H1 (cell line): ENCODE measurements around the gene ZNFX1. TPM values are rescaled to one million over a fixed set of nuclear protein-coding genes. Genes with fewer than 3 reads are reported as not detected.

ENCODE experiments used
- CTCF ChIA-PET: fragments of 300-600 bp; sonication (Branson Sonifier 250); formaldehyde crosslinking; loops from one replicate; lab custom pipeline; 2021; ENCODE audit not compliant: partially characterized antibody; lab: Charles Lee
- POLR2A ChIA-PET: fragments of 300-600 bp; sonication (Branson Sonifier 250); formaldehyde crosslinking; loops from one replicate; lab custom pipeline; 2021; ENCODE audit warnings: inconsistent platforms; ENCODE audit not compliant: partially characterized antibody; lab: Charles Lee
- DNase-seq, 2 experiments: peaks; one replicate each; pipeline versions ENCODE4 v3.0.0 to v3.0.0-alpha.2; 2010 to 2022; ENCODE audit warnings: low spot score in 2 of 2, low read depth in 1 of 2, mixed read lengths in 1 of 2
- FAIRE-seq: peaks from 2 replicates; lab custom pipeline; 2011; peaks lifted over from hg19 to GRCh38; lab: Jason Lieb, UNC
- H2AFZ ChIP-seq: 2 replicates; pipeline ENCODE4 v1.8.1; 2012; ENCODE audit warnings: low read length, inconsistent platforms
- H2AK5ac ChIP-seq: 2 replicates; pipeline ENCODE4 v1.6.1; 2013; ENCODE audit warnings: low read depth, low read length
- H2BK120ac ChIP-seq: replicated peaks from 2 replicates; pipeline ENCODE3; 2013; ENCODE audit warnings: low read depth, low read length, inconsistent platforms
- H2BK12ac ChIP-seq: 2 replicates; pipeline ENCODE4 v1.6.1; 2013; ENCODE audit warnings: low read depth, low read length
- H2BK15ac ChIP-seq: 2 replicates; pipeline ENCODE4 v1.6.1; 2013; ENCODE audit warnings: low read length
- H2BK20ac ChIP-seq: 2 replicates; pipeline ENCODE4 v1.6.1; 2013; ENCODE audit warnings: low read length
- H2BK5ac ChIP-seq: 2 replicates; pipeline ENCODE4 v1.6.1; 2013; ENCODE audit warnings: low read depth, low read length
- H3K14ac ChIP-seq: 2 replicates; pipeline ENCODE4 v1.6.1; 2013; ENCODE audit warnings: inconsistent platforms; ENCODE audit not compliant: insufficient read length
- H3K18ac ChIP-seq: 2 replicates; pipeline ENCODE4 v1.6.1; 2013; ENCODE audit warnings: low read length; ENCODE audit errors: extremely low read depth
- H3K23ac ChIP-seq: 2 replicates; pipeline ENCODE4 v1.6.1; 2013; ENCODE audit warnings: inconsistent platforms; ENCODE audit not compliant: insufficient read length
- H3K23me2 ChIP-seq: 2 replicates; pipeline ENCODE4 v1.6.1; 2013; ENCODE audit warnings: low read depth, low read length
- H3K27ac ChIP-seq: 2 replicates; pipeline ENCODE4 v1.6.1; 2011; ENCODE audit warnings: low read depth, low read length, inconsistent platforms
- H3K27me3 ChIP-seq, 4 experiments: replicated peaks in 1 of 4; 1 replicate in 1 of 4; 2 replicates in 3 of 4; pipeline versions ENCODE4 v1.6.1 to v1.8.1; 2011 to 2013; ENCODE audit warnings: low read length in 3 of 4, mild to moderate bottlenecking in 3 of 4, inconsistent platforms in 2 of 4, mixed read lengths in 2 of 4, moderate library complexity in 1 of 4; ENCODE audit not compliant: control insufficient read depth in 3 of 4, insufficient read depth in 3 of 4; ENCODE audit errors: extremely low read depth in 1 of 4
- H3K36me3 ChIP-seq, 4 experiments: 2 replicates each; pipeline versions ENCODE4 v1.6.1 to v1.8.1; 2011 to 2013; ENCODE audit warnings: mild to moderate bottlenecking in 4 of 4, low read length in 3 of 4, moderate library complexity in 2 of 4, control low read depth in 1 of 4, inconsistent platforms in 1 of 4; ENCODE audit not compliant: insufficient read depth in 4 of 4, control insufficient read depth in 2 of 4
- H3K4ac ChIP-seq: replicated peaks from 2 replicates; pipeline ENCODE3; 2013; ENCODE audit warnings: low read length, low read depth, mixed read lengths, inconsistent platforms; ENCODE audit not compliant: insufficient read length
- H3K4me1 ChIP-seq, 4 experiments: replicated peaks in 1 of 4; 1 replicate in 1 of 4; 2 replicates in 3 of 4; pipeline versions ENCODE4 v1.6.1 to v1.8.1; 2011 to 2013; ENCODE audit warnings: low read length in 3 of 4, inconsistent platforms in 2 of 4, mixed read lengths in 1 of 4; ENCODE audit not compliant: insufficient read depth in 4 of 4, control insufficient read depth in 3 of 4
- H3K4me2 ChIP-seq, 2 experiments: 2 replicates each; pipeline versions ENCODE4 v1.6.1 to v1.8.1; 2011 to 2013; ENCODE audit warnings: low read depth in 2 of 2, low read length in 2 of 2, control low read depth in 1 of 2, inconsistent platforms in 1 of 2, mild to moderate bottlenecking in 1 of 2; ENCODE audit not compliant: insufficient read depth in 1 of 2
- H3K4me3 ChIP-seq, 4 experiments: fragments of 200-600, 300-600 bp in 1 of 4; sonication (generic), shearing (Covaris generic), sonication (Bioruptor Twin) in 1 of 4; 2 replicates each; pipeline versions ENCODE4 v1.5.1 to v1.8.1; 2011 to 2016; ENCODE audit warnings: low read length in 4 of 4, low read depth in 3 of 4, control low read depth in 2 of 4, inconsistent platforms in 2 of 4, mild to moderate bottlenecking in 2 of 4, mixed read lengths in 1 of 4, moderate library complexity in 1 of 4; ENCODE audit not compliant: insufficient read depth in 2 of 4; ENCODE audit errors: extremely low read depth in 1 of 4
- H3K56ac ChIP-seq: replicated peaks from 2 replicates; pipeline ENCODE3; 2013; ENCODE audit warnings: low read depth, mild to moderate bottlenecking, mixed read lengths, low read length, inconsistent platforms; ENCODE audit not compliant: insufficient read length
- H3K79me1 ChIP-seq: 2 replicates; pipeline ENCODE4 v1.6.1; 2013; ENCODE audit warnings: low read depth, low read length, control low read depth
- H3K79me2 ChIP-seq, 2 experiments: 2 replicates each; pipeline versions ENCODE4 v1.6.1 to v1.8.1; 2012 to 2013; ENCODE audit warnings: low read length in 2 of 2, mild to moderate bottlenecking in 2 of 2, inconsistent platforms in 1 of 2; ENCODE audit not compliant: insufficient read depth in 2 of 2, control insufficient read depth in 1 of 2
- H3K9ac ChIP-seq, 4 experiments: replicated peaks in 1 of 4; 1 replicate in 1 of 4; 2 replicates in 3 of 4; pipeline versions ENCODE4 v1.6.1 to v1.8.1; 2011 to 2013; ENCODE audit warnings: low read depth in 3 of 4, low read length in 3 of 4, control low read depth in 2 of 4, mild to moderate bottlenecking in 2 of 4, moderate library complexity in 2 of 4, inconsistent platforms in 1 of 4; ENCODE audit errors: extremely low read depth in 1 of 4
- H3K9me3 ChIP-seq, 2 experiments: 2 replicates each; pipeline versions ENCODE4 v1.6.1 to v1.8.1; 2012 to 2013; ENCODE audit warnings: mild to moderate bottlenecking in 2 of 2, moderate library complexity in 2 of 2, control low read depth in 1 of 2, inconsistent platforms in 1 of 2, low read depth in 1 of 2, low read length in 1 of 2, mixed read lengths in 1 of 2; ENCODE audit not compliant: insufficient read depth in 2 of 2
- H4K20me1 ChIP-seq, 2 experiments: replicated peaks in 1 of 2; 2 replicates each; pipeline versions ENCODE3 to v1.8.1; 2011 to 2013; ENCODE audit warnings: inconsistent platforms in 2 of 2, low read length in 2 of 2, mild to moderate bottlenecking in 1 of 2; ENCODE audit not compliant: insufficient read depth in 2 of 2, control insufficient read depth in 1 of 2
- H4K5ac ChIP-seq: 2 replicates; pipeline ENCODE4 v1.6.1; 2013; ENCODE audit warnings: low read length, low read depth, mixed read lengths, inconsistent platforms; ENCODE audit not compliant: insufficient read length
- H4K8ac ChIP-seq: 2 replicates; pipeline ENCODE4 v1.8.0; 2013; ENCODE audit warnings: mild to moderate bottlenecking, moderate library complexity, low read length, inconsistent platforms; ENCODE audit not compliant: insufficient read depth; ENCODE audit errors: extremely low read depth
- H4K91ac ChIP-seq: replicated peaks from 2 replicates; pipeline ENCODE3; 2013; ENCODE audit warnings: low read length, mixed read lengths, inconsistent platforms; ENCODE audit not compliant: insufficient read length
- KDM1A ChIP-seq: fragments of 200-600, 300-600 bp; sonication (generic); IDR thresholded peaks from 2 replicates; pipeline ENCODE4 v1.7.1; 2016; ENCODE audit warnings: mild to moderate bottlenecking, low read length, borderline replicate concordance
- WGBS, 2 experiments: shearing (Covaris generic) in 1 of 2; methylation state at CpG; one replicate each; pipeline versions ENCODE4 v1.1.6 to v1.1.7; 2013 to 2015; ENCODE audit warnings: low lambda C conversion rate in 2 of 2, mixed read lengths in 2 of 2, inconsistent platforms in 1 of 2, low coverage in 1 of 2, missing lambda C conversion rate in 1 of 2; ENCODE audit not compliant: insufficient replicate concordance in 2 of 2, insufficient coverage in 1 of 2, insufficient read length in 1 of 2; ENCODE audit errors: extremely low coverage in 1 of 2, missing lambda C conversion rate in 1 of 2; 5-methylcytosine and 5-hydroxymethylcytosine counted together
- polyA plus RNA-seq, 7 experiments: library from polyadenylated mRNA; depleted of rRNA in 3 of 7; stranded (reverse) in 5 of 7; unstranded in 2 of 7; fragments of >200 nt in 5 of 7; fragments of 200-250 nt in 2 of 7; gene quantifications; 1 replicate in 5 of 7; 2 replicates in 1 of 7; 4 replicates in 1 of 7; pipeline versions ENCODE4 v1.2.1 to v1.2.3, GENCODE V29; 2011 to 2013; ENCODE audit warnings: missing spikeins in 2 of 7, mixed read lengths in 2 of 7
- total RNA-seq: library from RNA; stranded (reverse); fragmentation: NEBNext Ultra II Directional; extraction: Animal tissue kit (Norgen Biotek cat#: 25700); gene quantifications from 2 replicates; pipeline ENCODE4 v1.2.1, GENCODE V29; 2021

The ZNFX1 gene
- total and polyA plus RNA-seq, 2 of the 8 experiments (the other 6 are each of a cell fraction or from before 2014, with no cell fraction given) = 3.1 to 11.3 TPM

DNA sequence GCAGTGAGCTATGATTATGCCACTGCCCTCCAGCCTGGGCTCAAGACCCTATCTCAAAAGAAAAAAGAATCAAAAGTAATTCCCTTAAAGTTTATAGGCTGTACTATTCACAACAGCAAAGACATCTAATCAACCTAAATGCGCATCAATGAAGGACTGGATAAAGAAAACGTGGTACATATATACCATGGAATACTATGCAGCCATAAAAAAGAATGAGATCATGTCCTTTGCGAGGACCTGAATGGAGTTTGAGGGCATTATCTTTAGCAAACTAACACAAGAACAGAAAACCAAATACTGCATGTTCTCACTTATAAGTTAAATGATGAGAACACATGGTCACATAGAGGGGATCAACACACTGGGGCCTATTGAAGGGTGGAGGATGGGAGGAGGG lies 16.7 kb downstream of the ZNFX1 start:
- POLR2A ChIA-PET = interaction anchor here (1.0 to 1.5 kb wide), 3 partner anchors 8 to 18 kb away, joined by 3 to 6 read pairs (median 4); no protein-coding TSS in a partner anchor
- Histone ChIP-seq H4K5ac (no peak overlapping the region), H3K9me3 (no peaks in the 10 kb centered on the region), H3K4me1 (no peaks in the 10 kb centered on the region), H3K27me3 (no peaks in the 10 kb centered on the region), H4K8ac (no peak overlapping the region), H3K79me2 (peaks cover 0 to 4% of the 10 kb centered on the region in 2 experiments; a peak in 1 of 4 replicates), H3K36me3 (peaks cover 21 to 67% (median 48%) of the 10 kb centered on the region in 4 experiments), H4K91ac (no peak overlapping the region), H2BK12ac (no peak overlapping the region), H3K79me1 (no peaks in the 10 kb centered on the region), H3K4ac (no peak overlapping the region), H3K9ac (no peak overlapping the region), H3K4me3 (no peak overlapping the region), H4K20me1 (peaks cover 0 to 5% of the 10 kb centered on the region in 2 experiments), H3K23ac (no peak overlapping the region), H2AFZ (no peak overlapping the region), H3K14ac (no peak overlapping the region), H2BK20ac (no peak overlapping the region), H2BK120ac (no peak overlapping the region), H3K23me2 (no peaks in the 10 kb centered on the region), H2BK5ac (no peak overlapping the region), H2AK5ac (no peak overlapping the region), H3K56ac (no peak overlapping the region), H3K18ac (no peak overlapping the region), H3K27ac (no peak overlapping the region), H3K4me2 (no peak overlapping the region), H2BK15ac (no peak overlapping the region)
- no peak for FAIRE-seq
- no peak for TF ChIP-seq KDM1A
- WGBS, 2 experiments = 96% methylated on average over 3 of the region's 3 CpGs; no CpG with 5 or more reads in 1 of the 2 experiments
- DNase-seq = no peak
- CTCF ChIA-PET = no interaction called here
